Measurements from ENCODE around the gene CDH13. TPM values are rescaled to one million over a fixed set of nuclear protein-coding genes. Genes with fewer than 3 reads are reported as not detected.

The CDH13 gene
- total and polyA plus RNA-seq, 2 of the 8 experiments (the other 6 are each of a cell fraction or from before 2014, with no cell fraction given) = 2.3 to 2.4 TPM

GRCh38 chr16:82857693-82858365, 231.1 kb downstream of the CDH13 start (continued):
- no peak for TF ChIP-seq BACH1 (IDR thresholded peaks at IDR 0.05; ENCODE audit: low read length)
